Right lung (tissue), 5 donors: ENCODE measurements around the gene ADCY6. TPM values are rescaled to one million over a fixed set of nuclear protein-coding genes. Genes with fewer than 3 reads are reported as not detected.
A peak's percentile ranks its signal among the peaks of the same experiment; 100 is the strongest.

Experiments
- DNase-seq, 2 donors: peaks; one replicate each; pipeline ENCODE4 v3.0.0-alpha.2; 2013
- polyA plus RNA-seq, 5 donors: library from polyadenylated mRNA; unstranded; fragments of 120-200 nt; gene quantifications; one replicate each; pipeline versions ENCODE4 v1.2.1 to v1.2.3, GENCODE V29; 2013; ENCODE audit warnings: inconsistent platforms in 1 of 5, low replicate concordance in 1 of 5; ENCODE audit not compliant: insufficient read length in 5 of 5, insufficient read depth in 1 of 5

ADCY6 gene
- polyA plus RNA-seq, 5 donors, result 49.1 to 74.3 (median 56.9) TPM

- DNase-seq, result peak in 1 of 2 donors; percentile 26
Observed at GRCh38 chr12:48816143-48816854, 27.4 kb upstream of the ADCY6 start.

DNA sequence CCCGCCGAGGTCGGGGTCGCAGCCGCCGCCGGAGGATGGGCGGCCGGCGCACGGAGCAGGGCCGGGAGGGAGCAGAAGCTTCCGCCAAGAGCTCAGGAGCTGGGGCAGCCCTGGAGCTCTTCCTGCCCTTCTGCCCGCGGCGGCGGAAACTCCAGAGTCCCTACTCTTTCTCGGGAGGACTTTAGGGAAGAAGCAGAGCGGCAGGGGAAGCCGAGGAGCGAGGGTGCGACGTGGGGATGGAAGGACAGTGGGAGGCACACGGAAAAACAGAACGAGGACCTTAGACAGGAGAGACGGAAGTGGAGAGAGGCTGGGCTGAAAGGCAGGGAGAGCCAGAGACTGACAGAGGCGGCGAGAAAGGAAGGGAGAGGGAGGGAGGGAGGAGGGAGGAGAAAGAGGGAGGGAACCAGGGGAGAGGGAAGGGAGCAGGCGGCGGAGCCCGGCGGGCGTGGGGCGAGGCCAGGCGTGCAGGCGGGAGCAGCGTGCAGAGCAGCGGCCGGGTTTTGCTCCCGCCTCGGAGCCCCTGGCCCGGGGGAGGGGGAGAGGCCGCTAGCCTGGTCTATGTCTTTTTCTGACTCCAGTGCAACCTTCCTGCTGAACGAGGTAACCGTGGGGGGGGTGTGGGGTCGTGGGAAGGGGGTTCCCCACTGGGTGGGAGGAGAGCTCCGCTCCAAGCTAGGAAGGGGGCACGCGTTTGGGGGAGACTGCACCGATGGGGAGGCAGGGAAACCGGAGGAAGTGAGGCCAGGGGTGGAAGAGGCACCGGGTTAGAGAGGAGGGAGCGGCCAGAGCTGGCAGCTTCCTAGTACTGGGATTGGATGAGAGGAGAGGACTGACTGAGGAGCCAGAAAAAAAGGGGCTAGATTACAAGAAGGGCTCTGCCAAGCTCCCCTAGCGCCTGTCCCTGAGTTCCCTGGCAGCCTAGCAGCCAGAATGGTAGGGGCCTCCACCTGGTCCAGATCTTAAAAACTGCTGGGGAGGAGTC is 26.5 kb upstream of the ADCY6 start:
- peak; percentile 80 to 81 for DNase-seq

DNA sequence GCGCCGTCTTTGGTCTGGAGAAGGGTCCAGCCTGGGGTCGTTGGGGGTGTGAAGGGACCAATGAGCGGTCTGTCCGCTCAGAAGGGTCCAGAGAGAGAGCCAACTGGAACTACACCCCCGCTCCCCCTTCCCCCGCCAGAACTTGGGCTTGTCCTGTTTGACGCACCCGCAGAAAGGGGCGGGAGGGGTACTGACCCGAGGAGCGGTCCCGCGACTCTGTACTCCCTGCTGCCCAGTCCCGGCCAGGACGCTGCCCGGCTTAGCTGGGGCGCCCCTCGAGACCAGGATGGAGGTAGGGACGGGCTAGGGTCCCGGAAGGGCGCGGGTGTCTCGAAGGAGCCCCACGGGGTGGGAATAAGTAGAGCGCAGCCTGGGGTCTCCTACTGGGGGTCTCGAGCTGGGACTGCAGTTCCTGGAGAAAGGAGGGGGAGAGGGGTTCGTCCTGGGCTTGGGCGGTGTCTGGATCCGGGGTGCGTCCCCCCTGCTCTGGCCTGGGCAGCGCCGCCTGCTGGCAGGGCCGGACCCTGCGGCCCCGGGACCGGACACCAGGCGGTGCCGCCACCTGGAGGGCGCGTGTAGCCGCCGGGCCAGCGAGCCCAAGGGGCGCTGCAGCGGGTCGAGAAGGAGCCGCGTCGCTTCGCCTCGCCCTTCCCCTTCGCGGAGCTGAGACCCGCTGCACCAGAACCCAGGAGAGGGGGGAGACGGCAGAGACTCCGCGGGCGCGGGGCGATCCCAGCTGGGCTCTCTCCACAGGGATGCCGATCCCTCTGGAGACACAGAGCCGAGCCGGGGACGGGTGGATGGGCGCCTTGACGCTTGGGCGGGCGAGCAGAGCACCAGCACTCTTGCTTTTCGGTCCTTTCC is 25.6 kb upstream of the ADCY6 start:
- DNase-seq, result peak; percentile 67 to 75

GRCh38 chr12:48813465-48814261 is 24.8 kb upstream of the ADCY6 start:
- no peak for DNase-seq

GRCh38 chr12:48812389-48812788 is 23.5 kb upstream of the ADCY6 start:
- DNase-seq, result no peak

DNA sequence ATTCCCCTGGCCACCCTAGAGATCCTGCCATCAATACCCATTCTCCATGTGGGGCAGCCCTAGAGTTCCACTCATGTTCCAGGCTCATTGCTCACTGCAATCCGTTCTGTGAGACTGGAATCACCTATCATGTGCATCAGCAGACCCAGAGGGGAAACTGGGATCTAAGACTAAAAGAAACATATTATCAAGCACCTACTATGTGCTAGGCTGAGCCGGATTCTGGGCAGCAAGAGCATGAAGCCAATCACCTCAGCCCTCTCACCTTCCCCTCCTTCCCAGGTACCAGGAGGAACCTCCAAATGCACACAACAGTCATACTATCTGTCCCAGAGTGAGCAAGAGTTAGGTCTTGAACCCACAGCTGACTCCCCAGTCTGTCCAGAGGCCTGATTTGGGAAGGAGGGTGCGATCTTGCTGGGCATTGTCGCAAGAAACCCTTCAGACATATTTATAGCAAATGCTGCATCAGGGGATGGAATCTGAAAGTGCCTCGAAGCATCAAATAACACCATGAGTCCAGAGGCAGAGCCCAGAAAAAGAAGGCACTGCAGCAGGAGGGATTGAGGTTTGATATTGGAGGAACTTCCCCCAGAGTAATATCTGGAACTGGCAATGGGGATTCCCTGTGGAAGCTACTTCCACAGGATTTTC is 22.7 kb upstream of the ADCY6 start:
- no peak for DNase-seq

DNA sequence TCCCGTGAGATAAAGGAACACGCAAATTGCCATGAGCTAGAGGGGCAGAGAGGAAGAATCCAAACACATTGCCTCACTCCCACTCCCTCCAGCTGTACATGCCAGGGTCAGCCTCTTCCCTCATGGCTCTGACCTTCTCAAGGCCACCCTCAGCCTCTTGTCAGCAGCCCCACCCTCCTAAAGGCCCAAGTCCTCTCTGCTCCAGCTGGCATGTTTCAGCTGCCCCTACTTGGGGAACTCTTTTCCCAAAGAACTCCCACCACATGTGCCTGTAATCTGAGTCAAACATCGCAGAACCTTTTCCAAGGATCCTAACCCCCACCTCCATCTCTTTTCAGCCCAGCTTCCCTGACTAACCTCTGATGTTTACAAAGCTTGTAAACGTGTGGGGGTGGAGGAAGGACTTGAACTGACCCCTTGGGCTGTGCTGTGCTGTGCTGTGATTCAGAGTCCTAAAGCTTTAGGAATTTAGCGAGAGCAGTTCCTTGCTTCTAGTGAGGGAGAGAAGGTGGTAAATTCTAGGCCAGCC is 22.1 kb upstream of the ADCY6 start:
- DNase-seq, result no peak

GRCh38 chr12:48807981-48808380 is 19.1 kb upstream of the ADCY6 start:
- no peak for DNase-seq

DNA sequence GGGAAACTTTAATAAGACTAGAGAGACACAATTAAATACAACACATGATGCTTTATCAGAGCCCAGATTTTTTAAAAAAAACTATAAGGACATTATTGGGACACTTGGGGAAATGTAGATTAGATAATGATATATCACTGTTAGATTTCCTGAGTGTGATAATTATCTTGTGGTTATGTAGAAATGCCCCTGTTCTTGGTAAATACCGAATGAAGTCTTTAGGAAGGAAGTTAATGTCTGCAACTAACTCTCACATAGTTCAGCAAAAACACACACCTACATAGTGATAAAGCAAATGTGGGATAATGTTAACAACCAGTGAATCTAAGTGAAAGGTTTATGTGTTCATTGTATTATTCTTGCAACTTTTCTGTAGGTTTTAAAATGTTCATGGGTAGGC is 14.8 kb upstream of the ADCY6 start:
- DNase-seq, result no peak

DNA sequence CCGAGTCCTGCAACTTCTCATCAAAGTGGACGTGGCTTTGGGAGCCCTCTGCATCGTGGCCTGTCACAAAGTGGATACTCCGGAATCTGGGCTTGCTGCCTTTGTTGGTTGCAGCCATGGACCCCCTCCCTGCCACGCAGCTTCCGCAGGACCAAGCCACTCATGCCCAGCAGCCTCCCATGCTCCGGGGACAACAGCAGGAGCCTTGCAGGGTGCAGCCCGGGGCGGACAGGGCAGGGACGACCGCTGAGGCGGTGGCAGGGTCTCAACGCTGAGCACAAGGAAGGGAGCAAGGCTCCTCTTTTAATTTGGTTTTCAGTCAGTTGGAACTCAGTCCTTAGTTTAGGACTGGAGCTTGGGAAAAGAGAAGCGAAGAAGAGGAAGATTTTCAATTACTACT is 12.1 kb upstream of the ADCY6 start:
- no peak for DNase-seq

- no peak for DNase-seq
Observed at GRCh38 chr12:48800457-48800856, 11.6 kb upstream of the ADCY6 start.

- DNase-seq, result no peak
Observed at GRCh38 chr12:48796976-48797375, 8.1 kb upstream of the ADCY6 start.

DNA sequence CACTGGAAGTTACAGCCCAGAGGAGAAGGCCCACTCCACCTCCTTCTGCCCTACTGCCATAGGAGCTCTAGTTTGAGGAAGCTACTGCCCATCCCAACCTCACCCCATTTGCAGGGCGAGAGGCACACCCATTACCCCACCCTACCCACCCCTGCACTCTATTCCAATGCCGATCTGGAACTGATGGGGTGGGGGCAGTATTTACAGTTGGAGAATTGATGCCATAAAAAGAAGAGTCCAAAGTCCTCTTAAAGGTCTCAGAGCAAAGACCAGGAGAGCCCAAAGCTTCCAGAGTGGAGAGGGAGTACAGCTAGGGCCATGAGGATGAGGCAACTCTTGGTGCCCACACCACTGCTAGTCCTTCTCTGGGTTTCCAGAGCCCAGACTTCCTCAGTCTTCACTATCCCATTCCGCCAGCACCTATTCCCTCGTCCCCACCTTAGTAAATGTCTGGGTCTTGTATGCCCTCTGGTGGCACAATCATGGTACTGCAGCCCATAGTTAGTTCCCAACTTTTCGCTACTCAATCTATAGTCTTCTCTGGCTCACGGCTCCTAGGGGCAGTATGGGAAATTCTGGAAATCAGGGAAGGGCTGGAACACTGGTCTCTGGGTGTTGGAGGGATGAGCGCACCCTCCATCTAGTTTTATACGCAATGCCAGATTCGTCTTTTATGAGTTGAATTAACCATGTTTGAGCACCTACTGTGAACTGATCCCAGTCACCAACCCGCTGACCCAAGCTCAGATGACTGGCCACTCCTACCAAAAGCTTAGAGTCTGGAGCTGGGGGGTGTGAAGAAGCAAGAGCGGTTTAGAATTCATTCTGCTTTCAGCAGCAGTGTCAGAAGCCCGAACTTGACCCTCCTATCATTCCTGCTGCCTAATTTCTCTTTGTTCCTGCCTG is 6.9 kb upstream of the ADCY6 start:
- peak; percentile 48 to 70 for DNase-seq

GRCh38 chr12:48794870-48795269 is 6.0 kb upstream of the ADCY6 start:
- no peak for DNase-seq

GRCh38 chr12:48793696-48794095 is 4.8 kb upstream of the ADCY6 start:
- DNase-seq, result no peak

DNA sequence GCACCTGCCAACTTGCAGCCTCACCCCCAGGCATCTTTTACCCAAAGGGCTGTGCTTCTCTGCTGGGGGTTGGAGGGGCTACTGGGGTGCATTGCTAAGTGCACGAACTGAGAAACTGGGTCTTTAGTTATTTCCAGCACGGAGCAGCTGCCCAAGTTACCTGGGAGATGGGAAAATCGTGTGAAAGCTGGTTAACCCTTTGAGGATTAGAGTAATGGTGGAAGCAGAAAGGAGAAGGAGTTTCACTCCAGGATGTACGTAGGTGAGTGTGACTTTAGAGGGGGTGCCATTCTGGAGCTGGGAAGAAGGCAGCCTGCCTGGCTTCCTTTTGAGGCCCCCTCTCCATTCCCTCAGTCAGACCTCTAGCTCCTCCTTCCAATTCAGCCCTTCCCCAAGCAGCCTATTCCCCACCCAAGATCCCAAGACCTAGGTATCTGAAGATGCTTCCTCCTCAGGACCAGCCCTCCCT is 1.0 kb upstream of the ADCY6 start:
- no peak for DNase-seq

DNA sequence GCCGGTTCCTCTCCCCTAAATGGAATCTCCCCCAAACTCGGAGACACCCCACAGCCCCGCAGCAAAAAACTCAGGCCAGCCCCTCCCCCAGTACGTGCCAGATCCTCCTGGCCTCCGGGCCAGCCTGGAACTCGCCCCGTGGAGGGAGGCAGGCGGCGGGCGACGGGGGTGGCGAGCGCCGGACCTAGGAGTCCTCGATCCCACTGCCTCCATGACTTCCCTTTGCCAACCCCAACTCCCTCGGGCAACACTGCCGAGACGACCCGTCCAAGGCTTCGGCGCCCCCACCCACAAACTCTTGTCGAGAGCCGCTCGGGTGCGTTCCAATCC is 400 bp downstream of the ADCY6 start:
- no peak for DNase-seq

GRCh38 chr12:48787791-48788523 is 932 bp downstream of the ADCY6 start:
- DNase-seq, result no peak
